Liver (tissue), 3 donors: ENCODE measurements around the gene BCAS1.

ENCODE experiments used
- JUND ChIP-seq, 2 donors: IDR thresholded peaks; 2 replicates each; pipeline ENCODE4 v1.6.1; 2016; ENCODE audit warnings: antibody characterized with exemption in 2 of 2
- RXRA ChIP-seq, 2 donors: IDR thresholded peaks; 2 replicates each; pipeline ENCODE4 v1.6.1; 2017 to 2018; ENCODE audit warnings: antibody characterized with exemption in 2 of 2, mild to moderate bottlenecking in 1 of 2
- TAF1 ChIP-seq: conservative IDR thresholded peaks from 2 replicates; pipeline ENCODE4 v1.6.1; 2016; ENCODE audit warnings: antibody characterized with exemption, mild to moderate bottlenecking
- YY1 ChIP-seq: IDR thresholded peaks from 2 replicates; pipeline ENCODE4 v1.6.1; 2016; ENCODE audit warnings: antibody characterized with exemption, mild to moderate bottlenecking
- TF ChIP-seq, protein P1 (sequence below): fragments of 150-350 bp; IDR thresholded peaks from 2 replicates; pipeline ENCODE4 v1.5.1; 2017; ENCODE audit warnings: improper control_type of control experiment, low read depth, low read length; ENCODE audit not compliant: missing input control
- TF ChIP-seq, protein P2 (sequence below): IDR thresholded peaks from 2 replicates; pipeline ENCODE4 v1.6.1; 2016; ENCODE audit warnings: antibody characterized with exemption
- TF ChIP-seq, protein P3 (sequence below): IDR thresholded peaks from 2 replicates; pipeline ENCODE4 v1.6.1; 2016; ENCODE audit warnings: antibody characterized with exemption, mild to moderate bottlenecking
- donor health status: healthy.
- donor health status: healthy.

DNA sequence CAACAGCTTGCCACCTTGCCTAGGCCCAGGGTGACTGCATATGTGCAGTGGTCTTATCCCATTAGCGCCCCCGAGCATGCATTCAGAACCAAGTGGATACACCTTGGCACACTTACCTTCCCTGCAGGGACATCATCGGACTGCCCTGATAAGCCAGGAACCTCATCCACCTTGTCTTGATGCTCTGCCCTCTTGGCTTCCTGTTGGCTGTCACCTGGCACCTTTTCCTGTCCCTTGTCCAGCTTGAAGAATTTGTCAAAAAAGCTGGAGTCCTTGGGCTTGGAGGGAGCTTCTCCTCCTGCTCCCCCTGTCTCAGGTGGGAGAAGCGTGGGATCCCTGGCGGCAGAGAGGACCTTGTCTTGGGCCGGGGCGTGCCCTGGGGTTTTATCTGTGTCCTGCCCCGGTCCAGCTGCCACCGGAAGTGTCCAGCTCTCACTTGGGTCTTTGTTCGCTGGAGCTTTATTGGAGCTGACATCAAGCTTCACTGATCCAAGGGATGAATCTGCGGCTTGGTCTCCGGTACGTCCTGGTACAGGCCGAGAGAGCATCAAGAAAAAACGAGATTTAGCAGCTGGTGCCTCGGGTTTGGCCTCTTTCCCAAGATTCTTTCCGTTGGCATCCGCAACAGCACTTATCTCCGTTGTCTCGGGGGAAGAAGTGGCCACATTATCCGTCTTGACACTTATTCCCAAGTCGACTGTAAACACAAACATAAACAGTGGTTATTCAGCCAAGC lies 42.0 kb downstream of the BCAS1 start:
- TF ChIP-seq, protein P1, sequence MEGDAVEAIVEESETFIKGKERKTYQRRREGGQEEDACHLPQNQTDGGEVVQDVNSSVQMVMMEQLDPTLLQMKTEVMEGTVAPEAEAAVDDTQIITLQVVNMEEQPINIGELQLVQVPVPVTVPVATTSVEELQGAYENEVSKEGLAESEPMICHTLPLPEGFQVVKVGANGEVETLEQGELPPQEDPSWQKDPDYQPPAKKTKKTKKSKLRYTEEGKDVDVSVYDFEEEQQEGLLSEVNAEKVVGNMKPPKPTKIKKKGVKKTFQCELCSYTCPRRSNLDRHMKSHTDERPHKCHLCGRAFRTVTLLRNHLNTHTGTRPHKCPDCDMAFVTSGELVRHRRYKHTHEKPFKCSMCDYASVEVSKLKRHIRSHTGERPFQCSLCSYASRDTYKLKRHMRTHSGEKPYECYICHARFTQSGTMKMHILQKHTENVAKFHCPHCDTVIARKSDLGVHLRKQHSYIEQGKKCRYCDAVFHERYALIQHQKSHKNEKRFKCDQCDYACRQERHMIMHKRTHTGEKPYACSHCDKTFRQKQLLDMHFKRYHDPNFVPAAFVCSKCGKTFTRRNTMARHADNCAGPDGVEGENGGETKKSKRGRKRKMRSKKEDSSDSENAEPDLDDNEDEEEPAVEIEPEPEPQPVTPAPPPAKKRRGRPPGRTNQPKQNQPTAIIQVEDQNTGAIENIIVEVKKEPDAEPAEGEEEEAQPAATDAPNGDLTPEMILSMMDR: no peak
- no peak for TF ChIP-seq TAF1
- TF ChIP-seq JUND (IDR thresholded peaks at IDR 0.05): no peak
- no peak for TF ChIP-seq RXRA (IDR thresholded peaks at IDR 0.05)
- TF ChIP-seq, protein P2, sequence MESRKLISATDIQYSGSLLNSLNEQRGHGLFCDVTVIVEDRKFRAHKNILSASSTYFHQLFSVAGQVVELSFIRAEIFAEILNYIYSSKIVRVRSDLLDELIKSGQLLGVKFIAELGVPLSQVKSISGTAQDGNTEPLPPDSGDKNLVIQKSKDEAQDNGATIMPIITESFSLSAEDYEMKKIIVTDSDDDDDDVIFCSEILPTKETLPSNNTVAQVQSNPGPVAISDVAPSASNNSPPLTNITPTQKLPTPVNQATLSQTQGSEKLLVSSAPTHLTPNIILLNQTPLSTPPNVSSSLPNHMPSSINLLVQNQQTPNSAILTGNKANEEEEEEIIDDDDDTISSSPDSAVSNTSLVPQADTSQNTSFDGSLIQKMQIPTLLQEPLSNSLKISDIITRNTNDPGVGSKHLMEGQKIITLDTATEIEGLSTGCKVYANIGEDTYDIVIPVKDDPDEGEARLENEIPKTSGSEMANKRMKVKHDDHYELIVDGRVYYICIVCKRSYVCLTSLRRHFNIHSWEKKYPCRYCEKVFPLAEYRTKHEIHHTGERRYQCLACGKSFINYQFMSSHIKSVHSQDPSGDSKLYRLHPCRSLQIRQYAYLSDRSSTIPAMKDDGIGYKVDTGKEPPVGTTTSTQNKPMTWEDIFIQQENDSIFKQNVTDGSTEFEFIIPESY: no peak
- no peak for TF ChIP-seq YY1
- TF ChIP-seq, protein P3, sequence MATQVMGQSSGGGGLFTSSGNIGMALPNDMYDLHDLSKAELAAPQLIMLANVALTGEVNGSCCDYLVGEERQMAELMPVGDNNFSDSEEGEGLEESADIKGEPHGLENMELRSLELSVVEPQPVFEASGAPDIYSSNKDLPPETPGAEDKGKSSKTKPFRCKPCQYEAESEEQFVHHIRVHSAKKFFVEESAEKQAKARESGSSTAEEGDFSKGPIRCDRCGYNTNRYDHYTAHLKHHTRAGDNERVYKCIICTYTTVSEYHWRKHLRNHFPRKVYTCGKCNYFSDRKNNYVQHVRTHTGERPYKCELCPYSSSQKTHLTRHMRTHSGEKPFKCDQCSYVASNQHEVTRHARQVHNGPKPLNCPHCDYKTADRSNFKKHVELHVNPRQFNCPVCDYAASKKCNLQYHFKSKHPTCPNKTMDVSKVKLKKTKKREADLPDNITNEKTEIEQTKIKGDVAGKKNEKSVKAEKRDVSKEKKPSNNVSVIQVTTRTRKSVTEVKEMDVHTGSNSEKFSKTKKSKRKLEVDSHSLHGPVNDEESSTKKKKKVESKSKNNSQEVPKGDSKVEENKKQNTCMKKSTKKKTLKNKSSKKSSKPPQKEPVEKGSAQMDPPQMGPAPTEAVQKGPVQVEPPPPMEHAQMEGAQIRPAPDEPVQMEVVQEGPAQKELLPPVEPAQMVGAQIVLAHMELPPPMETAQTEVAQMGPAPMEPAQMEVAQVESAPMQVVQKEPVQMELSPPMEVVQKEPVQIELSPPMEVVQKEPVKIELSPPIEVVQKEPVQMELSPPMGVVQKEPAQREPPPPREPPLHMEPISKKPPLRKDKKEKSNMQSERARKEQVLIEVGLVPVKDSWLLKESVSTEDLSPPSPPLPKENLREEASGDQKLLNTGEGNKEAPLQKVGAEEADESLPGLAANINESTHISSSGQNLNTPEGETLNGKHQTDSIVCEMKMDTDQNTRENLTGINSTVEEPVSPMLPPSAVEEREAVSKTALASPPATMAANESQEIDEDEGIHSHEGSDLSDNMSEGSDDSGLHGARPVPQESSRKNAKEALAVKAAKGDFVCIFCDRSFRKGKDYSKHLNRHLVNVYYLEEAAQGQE: no peak
